ENCODE measurements around the gene CACNA2D3.

DNA sequence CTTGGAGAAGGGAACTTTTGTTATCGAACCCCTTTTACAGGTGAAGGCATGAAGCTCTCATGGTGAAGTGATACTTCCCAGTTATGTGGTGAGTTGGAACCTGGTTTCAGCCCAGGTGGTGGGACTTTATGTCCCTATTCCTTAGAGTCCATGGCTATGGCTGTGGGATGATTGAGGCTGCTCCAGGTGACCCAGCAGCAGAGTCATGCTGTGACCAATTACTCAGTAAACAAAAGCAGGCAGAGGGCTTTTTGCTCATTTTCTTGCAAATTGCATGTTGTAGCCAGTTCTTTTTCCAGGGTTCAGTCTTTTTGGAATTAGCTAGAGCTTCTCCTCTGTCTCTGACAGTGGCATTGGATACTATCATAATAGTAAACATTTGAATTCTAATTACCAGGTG lies 70.7 kb downstream of the CACNA2D3 start:
- TF ChIP-seq, protein P1, sequence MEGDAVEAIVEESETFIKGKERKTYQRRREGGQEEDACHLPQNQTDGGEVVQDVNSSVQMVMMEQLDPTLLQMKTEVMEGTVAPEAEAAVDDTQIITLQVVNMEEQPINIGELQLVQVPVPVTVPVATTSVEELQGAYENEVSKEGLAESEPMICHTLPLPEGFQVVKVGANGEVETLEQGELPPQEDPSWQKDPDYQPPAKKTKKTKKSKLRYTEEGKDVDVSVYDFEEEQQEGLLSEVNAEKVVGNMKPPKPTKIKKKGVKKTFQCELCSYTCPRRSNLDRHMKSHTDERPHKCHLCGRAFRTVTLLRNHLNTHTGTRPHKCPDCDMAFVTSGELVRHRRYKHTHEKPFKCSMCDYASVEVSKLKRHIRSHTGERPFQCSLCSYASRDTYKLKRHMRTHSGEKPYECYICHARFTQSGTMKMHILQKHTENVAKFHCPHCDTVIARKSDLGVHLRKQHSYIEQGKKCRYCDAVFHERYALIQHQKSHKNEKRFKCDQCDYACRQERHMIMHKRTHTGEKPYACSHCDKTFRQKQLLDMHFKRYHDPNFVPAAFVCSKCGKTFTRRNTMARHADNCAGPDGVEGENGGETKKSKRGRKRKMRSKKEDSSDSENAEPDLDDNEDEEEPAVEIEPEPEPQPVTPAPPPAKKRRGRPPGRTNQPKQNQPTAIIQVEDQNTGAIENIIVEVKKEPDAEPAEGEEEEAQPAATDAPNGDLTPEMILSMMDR (IDR thresholded peaks at IDR 0.05): no peak
- no peak for TF ChIP-seq POLR2A (IDR thresholded peaks at IDR 0.05)

Measured in uterus (tissue), 2 donors.